Erythroblast (primary cell): ENCODE results near the gene HOXD12.

Source experiments
- GATA1 ChIP-seq: IDR thresholded peaks from 2 replicates; pipeline ENCODE4 v1.6.1; 2011; ENCODE audit warnings: low read depth, mild to moderate bottlenecking, control low read depth, low read length, moderate library complexity
- POLR2A ChIP-seq: IDR thresholded peaks from 2 replicates; pipeline ENCODE4 v1.6.1; 2011; ENCODE audit warnings: mild to moderate bottlenecking, low read length

DNA sequence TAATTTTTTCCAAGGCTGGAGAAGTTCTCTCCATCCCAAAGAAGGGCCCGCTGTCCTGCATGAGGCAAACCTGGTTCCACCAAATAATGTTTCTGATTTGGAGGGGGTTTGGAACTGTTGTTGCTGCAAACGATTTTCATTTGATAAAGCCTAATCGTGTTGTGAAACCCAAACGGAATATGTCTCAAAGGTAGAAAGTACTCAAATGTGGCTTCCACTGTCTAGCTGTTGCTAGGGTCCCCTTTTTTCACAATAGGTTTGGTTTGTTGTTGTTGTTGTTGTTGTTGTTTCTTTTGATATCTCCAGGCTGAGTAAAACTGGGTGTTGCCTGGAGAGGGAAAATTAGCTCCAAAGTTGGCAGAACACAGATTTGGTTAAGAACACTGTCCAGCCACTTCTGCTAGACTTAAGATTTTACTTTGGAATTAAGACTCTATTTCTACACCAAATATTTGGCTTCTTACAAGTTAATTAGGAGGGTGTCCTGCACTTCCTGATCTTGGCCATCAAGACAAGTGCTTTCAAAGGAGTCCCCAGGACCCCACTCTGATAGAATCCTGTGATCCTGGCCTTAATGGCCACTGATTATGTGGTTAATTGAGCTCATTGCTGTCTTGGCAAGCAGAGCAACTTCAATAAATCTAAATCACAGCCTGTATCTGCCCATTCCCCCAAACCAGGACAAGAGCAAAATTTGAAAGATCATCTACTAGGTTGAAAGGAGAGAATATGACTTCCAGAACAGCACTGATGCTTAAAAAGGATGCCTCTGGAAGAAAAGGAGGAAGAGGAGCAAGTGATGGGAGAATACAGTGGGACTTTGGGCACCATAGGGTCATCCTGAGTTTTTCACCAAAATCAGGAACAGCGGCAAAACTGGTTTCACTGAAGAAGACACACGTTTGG lies 10.4 kb upstream of the HOXD12 start:
- no peak for TF ChIP-seq POLR2A
- no peak for TF ChIP-seq GATA1
